HepG2 (cell line): ENCODE results near the gene VPS26A. TPM values are rescaled to one million over a fixed set of nuclear protein-coding genes. Genes with fewer than 3 reads are reported as not detected.

Experiments used
- ATAC-seq: fragments of 200-7000 bp; cut with Tn5 transposase; 3 replicates; pipeline ENCODE4 v1.9.1; 2020; ENCODE audit warnings: mild to moderate bottlenecking, moderate library complexity
- BruUV-seq: library from RNA; stranded (reverse); fragments of 400-500 nt; replicated peaks from 2 replicates; lab custom pipeline; 2021; lab: Mats Ljungman, UMichigan
- CTCF ChIA-PET: fragments of 300-600 bp; formaldehyde crosslinking; extraction: SDS; loops from one replicate; lab custom pipeline; 2021; ENCODE audit warnings: low total read pairs, inconsistent platforms, low intra/inter-chr PET ratio; lab: Yijun Ruan, JAX
- POLR2A ChIA-PET: fragments of 350-600 bp; sonication (Branson Sonifier 250); formaldehyde crosslinking; loops from one replicate; lab custom pipeline; 2020; ENCODE audit warnings: antibody characterized with exemption, inconsistent platforms; lab: Yijun Ruan, JAX
- DNase-seq: peaks from one replicate; pipeline ENCODE4 v3.0.0-alpha.2; 2015; ENCODE audit warnings: low spot score
- FAIRE-seq: peaks from 3 replicates; lab custom pipeline; 2011; peaks lifted over from hg19 to GRCh38; lab: Jason Lieb, UNC
- H2AFZ ChIP-seq: one replicate; pipeline ENCODE4 v1.6.1; 2011; ENCODE audit warnings: low read length, inconsistent platforms
- H3K27ac ChIP-seq: fragments of 300-600 bp; 3 replicates; pipeline ENCODE4 v1.8.0; 2011; ENCODE audit warnings: mixed run types, mild to moderate bottlenecking, mixed read lengths, low read length, inconsistent platforms; ENCODE audit not compliant: insufficient read depth; ENCODE audit errors: extremely low read length
- H3K27me3 ChIP-seq, 2 experiments: fragments of 200-600 bp in 1 of 2; 2 replicates in 1 of 2; 3 replicates in 1 of 2; pipeline versions ENCODE4 v1.6.0 to v1.8.0; 2011; ENCODE audit warnings: low read length in 2 of 2, mild to moderate bottlenecking in 2 of 2, moderate library complexity in 2 of 2, inconsistent platforms in 1 of 2; ENCODE audit not compliant: insufficient read depth in 2 of 2, control insufficient read depth in 1 of 2
- H3K36me3 ChIP-seq, 2 experiments: fragments of 200-600 bp in 1 of 2; replicated peaks in 1 of 2; 2 replicates in 1 of 2; 3 replicates in 1 of 2; pipeline versions ENCODE4 v1.5.1 to v1.8.0; 2011; ENCODE audit warnings: low read length in 2 of 2, inconsistent platforms in 1 of 2; ENCODE audit not compliant: insufficient read depth in 2 of 2, control insufficient read depth in 1 of 2
- H3K4me1 ChIP-seq: 2 replicates; pipeline ENCODE4 v1.5.1; 2012; ENCODE audit warnings: low read length, inconsistent platforms; ENCODE audit not compliant: insufficient read depth
- H3K4me2 ChIP-seq: 2 replicates; pipeline ENCODE4 v1.6.0; 2011; ENCODE audit warnings: low read depth, low read length, inconsistent platforms
- H3K4me3 ChIP-seq, 3 experiments: fragments of 200-600 bp in 1 of 3; sonication (generic), shearing (Covaris generic) in 1 of 3; replicated peaks in 1 of 3; 2 replicates each; pipeline ENCODE4 v1.5.1; 2011 to 2016; ENCODE audit warnings: low read length in 3 of 3, inconsistent platforms in 2 of 3, low read depth in 2 of 3, mild to moderate bottlenecking in 2 of 3, control low read depth in 1 of 3, mixed read lengths in 1 of 3; ENCODE audit not compliant: insufficient read depth in 1 of 3
- H3K79me2 ChIP-seq: one replicate; pipeline ENCODE4 v1.6.1; 2011; ENCODE audit warnings: low read length, inconsistent platforms; ENCODE audit not compliant: insufficient read depth
- H3K9ac ChIP-seq: 2 replicates; pipeline ENCODE4 v1.6.0; 2011; ENCODE audit warnings: mild to moderate bottlenecking, low read depth, low read length, inconsistent platforms; ENCODE audit not compliant: insufficient read depth
- H3K9me3 ChIP-seq: 2 replicates; pipeline ENCODE4 v1.5.1; 2012; ENCODE audit warnings: mild to moderate bottlenecking, low read length
- H4K20me1 ChIP-seq: 2 replicates; pipeline ENCODE4 v1.6.0; 2011; ENCODE audit warnings: inconsistent platforms, mild to moderate bottlenecking, low read length, moderate library complexity; ENCODE audit not compliant: insufficient read depth
- HHEX ChIP-seq: IDR thresholded peaks from 2 replicates; pipeline ENCODE4 v1.6.1; 2016; ENCODE audit warnings: control low read depth
- PHF8 ChIP-seq: sonication (generic); formaldehyde crosslinking; IDR thresholded peaks from 2 replicates; pipeline ENCODE4 v1.5.0; 2020; ENCODE audit warnings: missing genetic modification reagents
- ZBTB7B ChIP-seq: sonication (generic); formaldehyde crosslinking; IDR thresholded peaks from 2 replicates; pipeline ENCODE4 v1.4.0; 2020; ENCODE audit warnings: missing genetic modification reagents
- ZFP82 ChIP-seq: sonication (generic); formaldehyde crosslinking; IDR thresholded peaks from 2 replicates; pipeline ENCODE4 v1.5.1; 2020; ENCODE audit warnings: mild to moderate bottlenecking, missing genetic modification reagents, borderline replicate concordance
- ZNF234 ChIP-seq: sonication (generic); formaldehyde crosslinking; conservative IDR thresholded peaks from 2 replicates; pipeline ENCODE4 v1.5.1; 2020; ENCODE audit warnings: mild to moderate bottlenecking, missing genetic modification reagents
- ZNF720 ChIP-seq: sonication (generic); formaldehyde crosslinking; IDR thresholded peaks from 2 replicates; pipeline ENCODE4 v1.4.0; 2020; ENCODE audit warnings: missing genetic modification reagents
- WGBS: methylation state at CpG from one replicate; pipeline ENCODE4 v1.1.6; 2017; ENCODE audit warnings: low lambda C conversion rate; 5-methylcytosine and 5-hydroxymethylcytosine counted together
- in situ Hi-C: cut with HindIII; loops from 2 replicates; pipeline ENCODE4 v1.10.0; 2017; ENCODE audit warnings: low pct_unique_long_range_greater_than_20kb; ENCODE audit not compliant: extremely low pct_ligation_motif_present
- intact Hi-C: fragments of 100-400 bp; cut with micrococcal nuclease; formaldehyde crosslinking; loops from one replicate; pipeline ENCODE4 v1.10.0; 2022; ENCODE audit not compliant: unreplicated experiment
- polyA plus RNA-seq, 8 experiments: library from polyadenylated mRNA; depleted of rRNA in 3 of 8; stranded (reverse) in 7 of 8; unstranded in 1 of 8; fragments of >200 nt; fragmentation: Illumina TruSeq in 4 of 8; extraction: Trizol in 4 of 8; gene quantifications; 2 replicates each; pipeline versions ENCODE4 v1.2.1 to v1.2.3, GENCODE V29; 2011 to 2016; ENCODE audit warnings: low read depth in 4 of 8, missing spikeins in 1 of 8, mixed read lengths in 1 of 8; ENCODE audit not compliant: insufficient read depth in 1 of 8
- total RNA-seq, 5 experiments: library from RNA; depleted of rRNA; stranded (reverse); fragments of >200 nt; fragmentation: Illumina TruSeq; extraction: Trizol; gene quantifications; 2 replicates each; pipeline ENCODE4 v1.2.3, GENCODE V29; 2016; ENCODE audit warnings: low read depth in 1 of 5
- TF ChIP-seq, protein P1 (sequence below): sonication (generic); formaldehyde crosslinking; IDR thresholded peaks from 2 replicates; pipeline ENCODE4 v1.4.0; 2020; ENCODE audit warnings: missing genetic modification reagents, mild to moderate bottlenecking, borderline replicate concordance
- TF ChIP-seq, protein P2 (sequence below): sonication (generic); formaldehyde crosslinking; IDR thresholded peaks from 2 replicates; pipeline ENCODE4 v1.8.1; 2023; ENCODE audit warnings: mild to moderate bottlenecking, moderate library complexity, missing genetic modification reagents
- TF ChIP-seq, protein P3 (sequence below): sonication (generic); formaldehyde crosslinking; conservative IDR thresholded peaks from 2 replicates; pipeline ENCODE4 v1.4.0; 2020; ENCODE audit warnings: missing genetic modification reagents
- TF ChIP-seq, protein P4 (sequence below): sonication (generic); formaldehyde crosslinking; IDR thresholded peaks from 2 replicates; pipeline ENCODE4 v1.5.0; 2020; ENCODE audit warnings: missing genetic modification reagents, mild to moderate bottlenecking, borderline replicate concordance
- TF ChIP-seq, protein P5 (sequence below): IDR thresholded peaks from 2 replicates; pipeline ENCODE4 v1.6.1; 2016; ENCODE audit warnings: low read depth, borderline replicate concordance
- TF ChIP-seq, protein P6 (sequence below): sonication (generic); formaldehyde crosslinking; IDR thresholded peaks from 2 replicates; pipeline ENCODE4 v1.4.0; 2020; ENCODE audit warnings: mild to moderate bottlenecking, missing genetic modification reagents, borderline replicate concordance

The VPS26A gene
- total and polyA plus RNA-seq, 2 of the 13 experiments (the other 11 are each of a cell fraction or from before 2014, with no cell fraction given): 12.9 to 32.6 TPM

DNA sequence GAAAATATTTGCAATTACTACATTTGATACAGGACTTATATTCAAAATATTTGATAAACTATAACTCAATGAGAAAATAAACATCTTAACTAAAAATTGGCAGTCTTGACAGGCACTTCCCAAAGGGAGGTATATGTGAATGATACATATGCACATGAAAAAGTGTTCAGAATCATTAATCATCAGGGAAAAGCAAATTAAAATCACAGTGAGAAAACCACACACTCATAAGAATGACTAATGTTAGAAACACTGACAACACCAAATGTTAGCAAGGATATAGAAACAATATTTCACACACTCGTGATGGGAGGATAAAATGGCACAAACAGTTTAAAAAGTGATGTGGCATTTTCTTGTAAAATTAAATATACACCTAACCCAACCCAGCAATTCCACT is 4.1 kb upstream of the VPS26A start:
- Histone ChIP-seq H3K27me3 (no peaks in the 10 kb centered on the region; a peak in 1 of 5 replicates), H4K20me1 (no peaks in the 10 kb centered on the region), H3K9ac (no peak overlapping the region), H3K4me2 (no peak overlapping the region), H3K27ac (no peak overlapping the region), H3K36me3 (no peaks in the 10 kb centered on the region), H3K79me2 (peaks cover 4% of the 10 kb centered on the region), H3K4me1 (peaks cover 17% of the 10 kb centered on the region), H3K4me3 (no peak overlapping the region), H2AFZ (no peak overlapping the region), H3K9me3 (no peaks in the 10 kb centered on the region)
- ATAC-seq: no peak
- ChIA-PET POLR2A (no interaction called here), CTCF (no interaction called here)
- WGBS: 3% methylated on average over 1 of the region's 1 CpG
- in situ Hi-C loops: no loop called here
- no peak for DNase-seq
- no peak for FAIRE-seq
- intact Hi-C loops: loop anchor here (10.0 kb wide), 1 partner anchor 55 kb away; no protein-coding TSS in a partner anchor
- no TSS peak for BruUV-seq
- no peak for TF ChIP-seq ZNF720 (CRISPR knock-in tag)
- no peak for TF ChIP-seq ZBTB7B (CRISPR knock-in tag)
- TF ChIP-seq, protein P1, sequence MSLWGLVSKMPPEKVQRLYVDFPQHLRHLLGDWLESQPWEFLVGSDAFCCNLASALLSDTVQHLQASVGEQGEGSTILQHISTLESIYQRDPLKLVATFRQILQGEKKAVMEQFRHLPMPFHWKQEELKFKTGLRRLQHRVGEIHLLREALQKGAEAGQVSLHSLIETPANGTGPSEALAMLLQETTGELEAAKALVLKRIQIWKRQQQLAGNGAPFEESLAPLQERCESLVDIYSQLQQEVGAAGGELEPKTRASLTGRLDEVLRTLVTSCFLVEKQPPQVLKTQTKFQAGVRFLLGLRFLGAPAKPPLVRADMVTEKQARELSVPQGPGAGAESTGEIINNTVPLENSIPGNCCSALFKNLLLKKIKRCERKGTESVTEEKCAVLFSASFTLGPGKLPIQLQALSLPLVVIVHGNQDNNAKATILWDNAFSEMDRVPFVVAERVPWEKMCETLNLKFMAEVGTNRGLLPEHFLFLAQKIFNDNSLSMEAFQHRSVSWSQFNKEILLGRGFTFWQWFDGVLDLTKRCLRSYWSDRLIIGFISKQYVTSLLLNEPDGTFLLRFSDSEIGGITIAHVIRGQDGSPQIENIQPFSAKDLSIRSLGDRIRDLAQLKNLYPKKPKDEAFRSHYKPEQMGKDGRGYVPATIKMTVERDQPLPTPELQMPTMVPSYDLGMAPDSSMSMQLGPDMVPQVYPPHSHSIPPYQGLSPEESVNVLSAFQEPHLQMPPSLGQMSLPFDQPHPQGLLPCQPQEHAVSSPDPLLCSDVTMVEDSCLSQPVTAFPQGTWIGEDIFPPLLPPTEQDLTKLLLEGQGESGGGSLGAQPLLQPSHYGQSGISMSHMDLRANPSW (CRISPR knock-in tag): no peak
- TF ChIP-seq HHEX (CRISPR knock-in tag): no peak
- TF ChIP-seq, protein P2, sequence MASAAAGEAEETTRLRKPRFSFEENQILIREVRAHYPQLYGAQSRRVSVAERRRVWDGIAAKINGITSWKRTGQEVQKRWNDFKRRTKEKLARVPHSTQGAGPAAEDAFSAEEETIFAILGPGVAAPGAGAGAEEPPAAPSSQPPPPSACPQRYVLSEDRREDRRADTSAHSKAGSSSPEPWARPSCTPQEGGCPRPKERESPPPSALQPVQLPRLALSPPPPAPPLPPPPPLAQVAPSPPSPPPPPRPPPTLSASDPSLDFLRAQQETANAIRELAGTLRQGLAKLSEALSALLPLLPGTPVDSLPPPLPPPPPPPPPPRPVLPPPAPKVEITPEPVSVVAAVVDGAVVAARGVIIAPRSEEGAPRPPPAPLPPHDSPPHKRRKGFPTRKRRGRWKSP (CRISPR knock-in tag): no peak
- TF ChIP-seq, protein P3, sequence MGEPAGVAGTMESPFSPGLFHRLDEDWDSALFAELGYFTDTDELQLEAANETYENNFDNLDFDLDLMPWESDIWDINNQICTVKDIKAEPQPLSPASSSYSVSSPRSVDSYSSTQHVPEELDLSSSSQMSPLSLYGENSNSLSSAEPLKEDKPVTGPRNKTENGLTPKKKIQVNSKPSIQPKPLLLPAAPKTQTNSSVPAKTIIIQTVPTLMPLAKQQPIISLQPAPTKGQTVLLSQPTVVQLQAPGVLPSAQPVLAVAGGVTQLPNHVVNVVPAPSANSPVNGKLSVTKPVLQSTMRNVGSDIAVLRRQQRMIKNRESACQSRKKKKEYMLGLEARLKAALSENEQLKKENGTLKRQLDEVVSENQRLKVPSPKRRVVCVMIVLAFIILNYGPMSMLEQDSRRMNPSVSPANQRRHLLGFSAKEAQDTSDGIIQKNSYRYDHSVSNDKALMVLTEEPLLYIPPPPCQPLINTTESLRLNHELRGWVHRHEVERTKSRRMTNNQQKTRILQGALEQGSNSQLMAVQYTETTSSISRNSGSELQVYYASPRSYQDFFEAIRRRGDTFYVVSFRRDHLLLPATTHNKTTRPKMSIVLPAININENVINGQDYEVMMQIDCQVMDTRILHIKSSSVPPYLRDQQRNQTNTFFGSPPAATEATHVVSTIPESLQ (CRISPR knock-in tag): no peak
- TF ChIP-seq, protein P4, sequence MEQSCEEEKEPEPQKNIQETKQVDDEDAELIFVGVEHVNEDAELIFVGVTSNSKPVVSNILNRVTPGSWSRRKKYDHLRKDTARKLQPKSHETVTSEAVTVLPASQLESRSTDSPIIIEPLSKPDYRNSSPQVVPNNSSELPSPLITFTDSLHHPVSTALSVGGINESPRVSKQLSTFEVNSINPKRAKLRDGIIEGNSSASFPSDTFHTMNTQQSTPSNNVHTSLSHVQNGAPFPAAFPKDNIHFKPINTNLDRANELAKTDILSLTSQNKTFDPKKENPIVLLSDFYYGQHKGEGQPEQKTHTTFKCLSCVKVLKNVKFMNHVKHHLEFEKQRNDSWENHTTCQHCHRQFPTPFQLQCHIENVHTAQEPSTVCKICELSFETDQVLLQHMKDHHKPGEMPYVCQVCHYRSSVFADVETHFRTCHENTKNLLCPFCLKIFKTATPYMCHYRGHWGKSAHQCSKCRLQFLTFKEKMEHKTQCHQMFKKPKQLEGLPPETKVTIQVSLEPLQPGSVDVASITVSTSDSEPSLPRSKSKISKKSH: no peak
- TF ChIP-seq, protein P5, sequence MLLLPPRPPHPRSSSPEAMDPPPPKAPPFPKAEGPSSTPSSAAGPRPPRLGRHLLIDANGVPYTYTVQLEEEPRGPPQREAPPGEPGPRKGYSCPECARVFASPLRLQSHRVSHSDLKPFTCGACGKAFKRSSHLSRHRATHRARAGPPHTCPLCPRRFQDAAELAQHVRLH (CRISPR knock-in tag): no peak
- no peak for TF ChIP-seq PHF8
- TF ChIP-seq ZNF234 (CRISPR knock-in tag): no peak
- no peak for TF ChIP-seq ZFP82 (CRISPR knock-in tag)
- TF ChIP-seq, protein P6, sequence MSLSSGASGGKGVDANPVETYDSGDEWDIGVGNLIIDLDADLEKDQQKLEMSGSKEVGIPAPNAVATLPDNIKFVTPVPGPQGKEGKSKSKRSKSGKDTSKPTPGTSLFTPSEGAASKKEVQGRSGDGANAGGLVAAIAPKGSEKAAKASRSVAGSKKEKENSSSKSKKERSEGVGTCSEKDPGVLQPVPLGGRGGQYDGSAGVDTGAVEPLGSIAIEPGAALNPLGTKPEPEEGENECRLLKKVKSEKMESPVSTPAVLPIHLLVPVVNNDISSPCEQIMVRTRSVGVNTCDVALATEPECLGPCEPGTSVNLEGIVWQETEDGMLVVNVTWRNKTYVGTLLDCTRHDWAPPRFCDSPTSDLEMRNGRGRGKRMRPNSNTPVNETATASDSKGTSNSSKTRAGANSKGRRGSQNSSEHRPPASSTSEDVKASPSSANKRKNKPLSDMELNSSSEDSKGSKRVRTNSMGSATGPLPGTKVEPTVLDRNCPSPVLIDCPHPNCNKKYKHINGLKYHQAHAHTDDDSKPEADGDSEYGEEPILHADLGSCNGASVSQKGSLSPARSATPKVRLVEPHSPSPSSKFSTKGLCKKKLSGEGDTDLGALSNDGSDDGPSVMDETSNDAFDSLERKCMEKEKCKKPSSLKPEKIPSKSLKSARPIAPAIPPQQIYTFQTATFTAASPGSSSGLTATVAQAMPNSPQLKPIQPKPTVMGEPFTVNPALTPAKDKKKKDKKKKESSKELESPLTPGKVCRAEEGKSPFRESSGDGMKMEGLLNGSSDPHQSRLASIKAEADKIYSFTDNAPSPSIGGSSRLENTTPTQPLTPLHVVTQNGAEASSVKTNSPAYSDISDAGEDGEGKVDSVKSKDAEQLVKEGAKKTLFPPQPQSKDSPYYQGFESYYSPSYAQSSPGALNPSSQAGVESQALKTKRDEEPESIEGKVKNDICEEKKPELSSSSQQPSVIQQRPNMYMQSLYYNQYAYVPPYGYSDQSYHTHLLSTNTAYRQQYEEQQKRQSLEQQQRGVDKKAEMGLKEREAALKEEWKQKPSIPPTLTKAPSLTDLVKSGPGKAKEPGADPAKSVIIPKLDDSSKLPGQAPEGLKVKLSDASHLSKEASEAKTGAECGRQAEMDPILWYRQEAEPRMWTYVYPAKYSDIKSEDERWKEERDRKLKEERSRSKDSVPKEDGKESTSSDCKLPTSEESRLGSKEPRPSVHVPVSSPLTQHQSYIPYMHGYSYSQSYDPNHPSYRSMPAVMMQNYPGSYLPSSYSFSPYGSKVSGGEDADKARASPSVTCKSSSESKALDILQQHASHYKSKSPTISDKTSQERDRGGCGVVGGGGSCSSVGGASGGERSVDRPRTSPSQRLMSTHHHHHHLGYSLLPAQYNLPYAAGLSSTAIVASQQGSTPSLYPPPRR (CRISPR knock-in tag): no peak
